ENCODE measurements around the gene LRP1B.

The LRP1B gene

DNA sequence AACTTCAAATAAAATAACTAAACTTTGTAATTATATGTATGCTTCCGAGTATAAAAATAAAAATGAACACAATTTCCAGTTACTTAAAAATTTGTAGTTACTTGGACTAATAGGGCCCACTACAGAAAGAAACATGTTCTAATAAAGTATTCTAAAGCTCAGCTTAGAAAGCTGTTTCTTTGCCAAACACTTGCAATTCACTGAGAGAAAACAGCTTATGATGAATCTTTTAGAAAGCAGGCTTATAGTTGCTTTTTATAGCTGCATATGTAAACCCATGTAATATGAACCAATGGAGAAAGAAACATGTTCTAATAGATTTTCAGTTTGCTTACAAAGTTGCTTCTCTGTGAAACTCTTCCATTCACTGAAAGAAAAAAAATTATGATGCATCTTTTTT lies 766.0 kb downstream of the LRP1B start:
- H3K9me3 ChIP-seq (ENCODE audit: insufficient read depth, low read length, severe bottlenecking), result no peaks in the 10 kb centered on the region
- ATAC-seq (ENCODE audit: insufficient read depth, low read depth) (no peak), DNase-seq (no peak)
- no peak for TF ChIP-seq EZH2 (IDR thresholded peaks at IDR 0.05; ENCODE audit: borderline replicate concordance, low read depth, low read length, severe bottlenecking)
- TF ChIP-seq, protein P1, sequence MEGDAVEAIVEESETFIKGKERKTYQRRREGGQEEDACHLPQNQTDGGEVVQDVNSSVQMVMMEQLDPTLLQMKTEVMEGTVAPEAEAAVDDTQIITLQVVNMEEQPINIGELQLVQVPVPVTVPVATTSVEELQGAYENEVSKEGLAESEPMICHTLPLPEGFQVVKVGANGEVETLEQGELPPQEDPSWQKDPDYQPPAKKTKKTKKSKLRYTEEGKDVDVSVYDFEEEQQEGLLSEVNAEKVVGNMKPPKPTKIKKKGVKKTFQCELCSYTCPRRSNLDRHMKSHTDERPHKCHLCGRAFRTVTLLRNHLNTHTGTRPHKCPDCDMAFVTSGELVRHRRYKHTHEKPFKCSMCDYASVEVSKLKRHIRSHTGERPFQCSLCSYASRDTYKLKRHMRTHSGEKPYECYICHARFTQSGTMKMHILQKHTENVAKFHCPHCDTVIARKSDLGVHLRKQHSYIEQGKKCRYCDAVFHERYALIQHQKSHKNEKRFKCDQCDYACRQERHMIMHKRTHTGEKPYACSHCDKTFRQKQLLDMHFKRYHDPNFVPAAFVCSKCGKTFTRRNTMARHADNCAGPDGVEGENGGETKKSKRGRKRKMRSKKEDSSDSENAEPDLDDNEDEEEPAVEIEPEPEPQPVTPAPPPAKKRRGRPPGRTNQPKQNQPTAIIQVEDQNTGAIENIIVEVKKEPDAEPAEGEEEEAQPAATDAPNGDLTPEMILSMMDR (IDR thresholded peaks at IDR 0.05; ENCODE audit: borderline replicate concordance, extremely low read depth, low read length, poor library complexity, severe bottlenecking), result no peak
- no peak overlapping the region for H2AFZ ChIP-seq (ENCODE audit: low read depth, low read length)
- H3K79me2 ChIP-seq (ENCODE audit: insufficient read depth, low read length), result no peaks in the 10 kb centered on the region
- H3K27me3 ChIP-seq (ENCODE audit: insufficient read depth, low read length, poor library complexity), result no peaks in the 10 kb centered on the region
- no peaks in the 10 kb centered on the region for H3K4me1 ChIP-seq (ENCODE audit: insufficient read depth, low read length)
- H3K27ac ChIP-seq (ENCODE audit: low read length), result no peak overlapping the region
- H3K9ac ChIP-seq (ENCODE audit: low read depth, low read length), result no peak overlapping the region
- no peak overlapping the region for H3K4me2 ChIP-seq (ENCODE audit: insufficient read depth, low read length)
- no peaks in the 10 kb centered on the region for H4K20me1 ChIP-seq (ENCODE audit: insufficient read depth, low read length)
- H3K4me3 ChIP-seq (ENCODE audit: low read depth in 1 of 2, low read length in 2 of 2), result no peak overlapping the region
- no peaks in the 10 kb centered on the region for H3K36me3 ChIP-seq (ENCODE audit: insufficient read depth, low read length)

DNA sequence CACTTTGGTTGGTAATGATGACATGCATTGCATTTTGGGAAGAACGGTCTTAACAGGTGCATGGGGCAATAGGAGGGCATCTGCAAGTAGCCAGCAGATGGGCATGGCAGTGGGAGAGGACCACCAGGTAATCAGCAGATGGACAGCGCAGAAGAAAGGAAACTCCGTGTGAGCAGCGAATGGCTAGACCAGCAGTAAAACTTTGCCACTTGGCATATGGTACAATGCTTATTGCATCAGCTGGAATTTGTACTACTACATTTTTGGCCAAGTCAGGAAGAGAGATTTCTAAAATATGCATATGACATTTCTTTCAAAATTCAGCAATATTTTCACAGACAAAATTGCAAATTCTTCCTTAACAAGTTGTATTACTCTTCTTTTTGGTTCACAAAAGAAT lies 768.5 kb downstream of the LRP1B start:
- H3K4me2 ChIP-seq (ENCODE audit: insufficient read depth, low read length), result no peak overlapping the region
- no peak overlapping the region for H3K9ac ChIP-seq (ENCODE audit: low read depth, low read length)
- no peaks in the 10 kb centered on the region for H3K4me1 ChIP-seq (ENCODE audit: insufficient read depth, low read length)
- no peak overlapping the region for H3K27ac ChIP-seq (ENCODE audit: low read length)
- no peak overlapping the region for H2AFZ ChIP-seq (ENCODE audit: low read depth, low read length)
- no peak for ATAC-seq (ENCODE audit: insufficient read depth, low read depth)
- H3K4me3 ChIP-seq (ENCODE audit: low read depth in 1 of 2, low read length in 2 of 2), result no peak overlapping the region
- TF ChIP-seq, protein P1 (IDR thresholded peaks at IDR 0.05; ENCODE audit: borderline replicate concordance, extremely low read depth, low read length, poor library complexity, severe bottlenecking), result no peak
- TF ChIP-seq EZH2 (IDR thresholded peaks at IDR 0.05; ENCODE audit: borderline replicate concordance, low read depth, low read length, severe bottlenecking), result no peak
- H3K79me2 ChIP-seq (ENCODE audit: insufficient read depth, low read length), result no peaks in the 10 kb centered on the region
- no peaks in the 10 kb centered on the region for H4K20me1 ChIP-seq (ENCODE audit: insufficient read depth, low read length)
- DNase-seq, result no peak
- no peaks in the 10 kb centered on the region for H3K36me3 ChIP-seq (ENCODE audit: insufficient read depth, low read length)
- H3K27me3 ChIP-seq (ENCODE audit: insufficient read depth, low read length, poor library complexity), result no peaks in the 10 kb centered on the region
- no peaks in the 10 kb centered on the region for H3K9me3 ChIP-seq (ENCODE audit: insufficient read depth, low read length, severe bottlenecking)

DNA sequence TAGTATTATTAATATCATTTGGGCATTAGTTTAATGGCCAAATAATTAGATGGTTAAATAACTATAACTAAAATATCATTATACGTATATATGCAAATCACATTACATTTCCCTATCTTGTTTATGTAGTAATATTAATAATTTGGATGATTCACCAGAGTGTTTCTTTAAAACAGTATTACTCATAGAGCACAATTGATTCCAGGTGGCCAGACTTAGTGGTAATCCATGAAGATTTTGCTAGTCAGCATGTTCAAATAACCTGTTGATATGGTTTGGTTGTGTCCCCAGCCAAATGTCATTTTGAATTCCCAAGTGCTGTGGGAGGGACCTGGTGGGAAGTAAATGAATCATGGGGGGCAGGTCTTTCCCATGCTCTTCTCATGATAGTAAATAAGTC lies 782.3 kb downstream of the LRP1B start:
- no peak overlapping the region for H3K27ac ChIP-seq (ENCODE audit: low read length)
- H3K27me3 ChIP-seq (ENCODE audit: insufficient read depth, low read length, poor library complexity), result no peaks in the 10 kb centered on the region
- TF ChIP-seq EZH2 (IDR thresholded peaks at IDR 0.05; ENCODE audit: borderline replicate concordance, low read depth, low read length, severe bottlenecking), result no peak
- TF ChIP-seq, protein P1 (IDR thresholded peaks at IDR 0.05; ENCODE audit: borderline replicate concordance, extremely low read depth, low read length, poor library complexity, severe bottlenecking), result no peak
- ATAC-seq (ENCODE audit: insufficient read depth, low read depth) (no peak), DNase-seq (no peak)
- H2AFZ ChIP-seq (ENCODE audit: low read depth, low read length), result no peak overlapping the region
- H3K4me1 ChIP-seq (ENCODE audit: insufficient read depth, low read length), result no peaks in the 10 kb centered on the region
- H3K4me2 ChIP-seq (ENCODE audit: insufficient read depth, low read length), result no peak overlapping the region
- no peak overlapping the region for H3K9ac ChIP-seq (ENCODE audit: low read depth, low read length)
- no peaks in the 10 kb centered on the region for H3K79me2 ChIP-seq (ENCODE audit: insufficient read depth, low read length)
- H4K20me1 ChIP-seq (ENCODE audit: insufficient read depth, low read length), result no peaks in the 10 kb centered on the region
- H3K36me3 ChIP-seq (ENCODE audit: insufficient read depth, low read length), result no peaks in the 10 kb centered on the region
- H3K4me3 ChIP-seq (ENCODE audit: low read depth in 1 of 2, low read length in 2 of 2), result no peak overlapping the region
- peaks cover 2% of the 10 kb centered on the region for H3K9me3 ChIP-seq (ENCODE audit: insufficient read depth, low read length, severe bottlenecking)

DNA sequence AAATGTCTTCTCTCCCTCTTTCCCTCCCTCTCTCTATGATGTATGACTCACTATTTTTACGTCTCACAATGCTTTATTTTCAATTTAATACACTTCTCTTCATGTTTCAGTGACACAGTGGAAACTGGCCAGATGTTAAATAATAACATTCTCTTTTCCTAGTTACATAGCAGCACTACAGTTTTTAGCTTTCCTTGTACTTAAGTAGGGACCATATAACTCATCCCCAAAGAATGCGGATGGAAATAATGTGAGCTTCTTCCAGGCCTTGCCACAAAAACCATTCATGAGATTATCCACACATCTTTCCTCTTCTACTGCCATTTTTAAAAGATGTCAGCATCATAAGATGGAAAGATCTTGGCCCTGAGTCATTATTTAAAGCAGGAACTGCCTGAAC lies 789.4 kb downstream of the LRP1B start:
- Histone ChIP-seq H3K4me1 (ENCODE audit: insufficient read depth, low read length) (no peaks in the 10 kb centered on the region), H3K27ac (ENCODE audit: low read length) (no peak overlapping the region), H3K36me3 (ENCODE audit: insufficient read depth, low read length) (no peaks in the 10 kb centered on the region), H3K9me3 (ENCODE audit: insufficient read depth, low read length, severe bottlenecking) (no peaks in the 10 kb centered on the region), H3K4me3 (ENCODE audit: low read depth in 1 of 2, low read length in 2 of 2) (no peak overlapping the region), H3K27me3 (ENCODE audit: insufficient read depth, low read length, poor library complexity) (no peaks in the 10 kb centered on the region), H3K9ac (ENCODE audit: low read depth, low read length) (no peak overlapping the region), H3K79me2 (ENCODE audit: insufficient read depth, low read length) (no peaks in the 10 kb centered on the region), H2AFZ (ENCODE audit: low read depth, low read length) (no peak overlapping the region), H3K4me2 (ENCODE audit: insufficient read depth, low read length) (no peak overlapping the region), H4K20me1 (ENCODE audit: insufficient read depth, low read length) (no peaks in the 10 kb centered on the region)
- TF ChIP-seq EZH2 (IDR thresholded peaks at IDR 0.05; ENCODE audit: borderline replicate concordance, low read depth, low read length, severe bottlenecking), result no peak
- TF ChIP-seq, protein P1 (IDR thresholded peaks at IDR 0.05; ENCODE audit: borderline replicate concordance, extremely low read depth, low read length, poor library complexity, severe bottlenecking), result no peak
- no peak for DNase-seq
- no peak for ATAC-seq (ENCODE audit: insufficient read depth, low read depth)

All from DND-41 (cell line).